ENCODE data around the gene MAP2K5. TPM values are rescaled to one million over a fixed set of nuclear protein-coding genes. Genes with fewer than 3 reads are reported as not detected.

MAP2K5 gene
- total and polyA plus RNA-seq, 2 experiments from 2014 or later: 12.4 to 13.7 TPM

GRCh38 chr15:67833710-67834511 lies 291.4 kb downstream of the MAP2K5 start:
- peak overlapping the region; percentile 3 for H2AFZ ChIP-seq
- peak overlapping the region; percentile 0 for H3K4me3 ChIP-seq
- peak overlapping the region; percentile 76 for H3K4me2 ChIP-seq
- peaks cover 72% of the 10 kb centered on the region for H3K27me3 ChIP-seq
- no peaks in the 10 kb centered on the region for H3K79me2 ChIP-seq
- H3K4me1 ChIP-seq (ENCODE audit: insufficient read depth): peaks cover 44% of the 10 kb centered on the region
- H3K36me3 ChIP-seq (replicated peaks; ENCODE audit: insufficient read depth, low read depth): no peaks in the 10 kb centered on the region
- no peaks in the 10 kb centered on the region for H3K9me3 ChIP-seq (ENCODE audit: low read depth)
- no peaks in the 10 kb centered on the region for H3K9me2 ChIP-seq (replicated peaks; ENCODE audit: insufficient read depth)
- peak; percentile 30 for TF ChIP-seq EZH2 (IDR thresholded peaks at IDR 0.05; ENCODE audit: borderline replicate concordance)
- peak; percentile 63 for TF ChIP-seq EZH2phosphoT487 (IDR thresholded peaks at IDR 0.05; ENCODE audit: low read depth, severe bottlenecking, unreplicated experiment)
- peak; percentile 71 for TF ChIP-seq CTCF (IDR thresholded peaks at IDR 0.05; ENCODE audit: poor library complexity)
- no peaks in the 10 kb centered on the region for H4K20me1 ChIP-seq (ENCODE audit: insufficient read depth, poor library complexity, severe bottlenecking)
- no peak overlapping the region for H3K27ac ChIP-seq
- DNase-seq (ENCODE audit: low spot score): peak; percentile 69
- 6% methylated on average over 23 of the region's 44 CpGs for WGBS (ENCODE audit: low lambda C conversion rate, missing lambda C conversion rate)

DNA sequence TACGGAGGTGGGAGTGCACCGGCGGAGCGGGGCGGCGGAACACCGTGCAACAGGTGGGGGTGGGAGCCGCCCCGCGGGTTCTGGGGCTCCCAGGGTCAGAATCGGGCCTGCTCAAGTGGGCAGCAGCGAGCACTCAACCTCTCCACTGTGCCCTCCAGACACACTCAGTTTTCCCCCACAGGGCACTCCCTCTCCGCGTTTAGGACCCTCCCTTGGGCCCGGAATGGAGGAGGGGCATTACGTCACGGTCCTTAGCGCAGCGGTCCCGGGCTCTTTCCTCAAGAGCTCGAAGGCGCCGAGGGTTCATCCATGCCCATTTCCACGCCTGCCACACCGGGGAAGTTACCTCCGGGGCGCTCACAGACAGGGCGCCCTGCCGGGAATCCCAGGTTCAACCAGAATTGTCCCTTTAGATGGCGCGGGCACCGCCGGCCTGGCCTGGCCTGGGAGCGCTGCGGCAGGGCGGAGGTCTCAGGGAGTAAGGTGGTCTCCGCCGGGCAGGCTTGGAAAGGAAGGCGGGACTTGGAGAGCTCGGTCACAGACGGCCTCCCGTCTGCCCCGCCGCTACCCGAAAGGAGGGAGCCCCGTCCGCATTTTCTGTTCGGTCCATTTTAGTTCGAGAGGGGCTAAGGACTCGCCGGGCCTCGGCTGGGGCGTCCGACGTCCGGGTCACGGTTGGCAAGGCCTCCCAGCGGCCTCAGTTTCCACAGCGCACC lies 292.2 kb downstream of the MAP2K5 start:
- WGBS (ENCODE audit: low lambda C conversion rate, missing lambda C conversion rate): 4% methylated on average over 47 of the region's 59 CpGs
- Histone ChIP-seq H3K4me1 (ENCODE audit: insufficient read depth) (peaks cover 38% of the 10 kb centered on the region), H3K79me2 (no peaks in the 10 kb centered on the region), H3K9me3 (ENCODE audit: low read depth) (no peaks in the 10 kb centered on the region), H3K4me3 (peak overlapping the region; percentile 0), H3K4me2 (peak overlapping the region; percentile 76), H3K9me2 (replicated peaks; ENCODE audit: insufficient read depth) (no peaks in the 10 kb centered on the region), H3K27ac (no peak overlapping the region), H3K36me3 (replicated peaks; ENCODE audit: insufficient read depth, low read depth) (no peaks in the 10 kb centered on the region), H2AFZ (peak overlapping the region; percentile 53), H3K27me3 (peaks cover 64% of the 10 kb centered on the region), H4K20me1 (ENCODE audit: insufficient read depth, poor library complexity, severe bottlenecking) (no peaks in the 10 kb centered on the region)
- no peak for DNase-seq (ENCODE audit: low spot score)
- no peak for TF ChIP-seq CTCF (IDR thresholded peaks at IDR 0.05; ENCODE audit: poor library complexity)
- no peak for TF ChIP-seq EZH2 (IDR thresholded peaks at IDR 0.05; ENCODE audit: borderline replicate concordance)
- no peak for TF ChIP-seq EZH2phosphoT487 (IDR thresholded peaks at IDR 0.05; ENCODE audit: low read depth, severe bottlenecking, unreplicated experiment)

DNA sequence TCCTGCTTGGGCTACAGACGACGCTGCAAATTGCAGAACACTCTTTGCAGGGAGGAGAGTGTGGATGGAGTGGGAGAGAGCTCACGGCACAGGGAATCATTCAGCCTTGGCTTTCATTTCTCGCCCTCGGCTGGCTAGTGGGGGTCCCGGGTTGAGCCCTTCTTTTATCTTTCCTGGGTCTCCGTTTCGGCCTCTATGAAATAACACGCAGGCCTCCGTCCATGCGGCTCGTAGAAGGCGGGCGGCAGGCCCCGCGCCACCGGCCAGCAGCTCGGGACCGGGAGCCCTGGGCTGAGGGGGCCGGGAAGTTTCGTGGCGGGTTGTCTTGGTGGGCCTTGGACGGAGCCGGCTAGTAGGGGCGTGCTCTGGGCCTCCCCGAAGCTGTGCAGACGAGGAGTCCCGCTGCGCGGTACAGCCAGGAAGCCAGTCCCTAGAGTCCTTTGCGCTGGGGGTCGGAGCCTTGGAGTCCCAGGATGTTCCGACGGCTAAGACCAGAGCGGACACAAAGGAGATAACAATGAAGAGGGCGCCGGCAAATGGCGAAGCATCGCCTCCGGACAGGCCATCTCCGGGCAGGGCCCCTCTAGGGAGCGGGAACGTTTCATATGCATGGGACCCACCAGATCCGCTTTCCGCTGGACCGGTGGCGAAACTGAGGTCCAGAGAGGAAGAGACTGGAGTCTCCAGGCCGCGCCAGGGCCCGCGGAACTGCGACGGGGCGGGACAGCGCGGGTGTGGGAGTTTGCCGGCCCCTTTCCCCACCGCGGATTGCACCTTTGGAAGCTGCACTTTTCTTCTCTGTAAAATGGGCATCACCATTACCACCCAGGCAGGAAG lies 293.0 kb downstream of the MAP2K5 start:
- no peak for DNase-seq (ENCODE audit: low spot score)
- no peaks in the 10 kb centered on the region for H3K9me2 ChIP-seq (replicated peaks; ENCODE audit: insufficient read depth)
- H3K4me1 ChIP-seq (ENCODE audit: insufficient read depth): peaks cover 37% of the 10 kb centered on the region
- no peaks in the 10 kb centered on the region for H4K20me1 ChIP-seq (ENCODE audit: insufficient read depth, poor library complexity, severe bottlenecking)
- H3K36me3 ChIP-seq (replicated peaks; ENCODE audit: insufficient read depth, low read depth): no peaks in the 10 kb centered on the region
- TF ChIP-seq EZH2 (IDR thresholded peaks at IDR 0.05; ENCODE audit: borderline replicate concordance) (peak; percentile 98), EZH2phosphoT487 (IDR thresholded peaks at IDR 0.05; ENCODE audit: low read depth, severe bottlenecking, unreplicated experiment) (peak; percentile 50), CTCF (IDR thresholded peaks at IDR 0.05; ENCODE audit: poor library complexity) (no peak)
- peak overlapping the region; percentile 76 for H3K4me2 ChIP-seq
- peak overlapping the region; percentile 7 for H3K4me3 ChIP-seq
- WGBS (ENCODE audit: low lambda C conversion rate, missing lambda C conversion rate): 19% methylated on average over 59 of the region's 59 CpGs
- peak overlapping the region; percentile 53 for H2AFZ ChIP-seq
- H3K27me3 ChIP-seq: peaks cover 56% of the 10 kb centered on the region
- H3K9me3 ChIP-seq (ENCODE audit: low read depth): no peaks in the 10 kb centered on the region
- no peak overlapping the region for H3K27ac ChIP-seq
- H3K79me2 ChIP-seq: no peaks in the 10 kb centered on the region
